Parathyroid adenoma (tissue), 2 donors: ENCODE data around the gene MED13.

Experiments used
- H2AFZ ChIP-seq: fragments of 300-600 bp; sonication (generic); one replicate; pipeline ENCODE4 v1.7.0; 2017; ENCODE audit warnings: antibody characterized with exemption, mild to moderate bottlenecking
- H3K27ac ChIP-seq: fragments of 300-600 bp; sonication (generic); one replicate; pipeline ENCODE4 v1.7.0; 2017
- H3K27me3 ChIP-seq: fragments of 300-600 bp; sonication (generic); one replicate; pipeline ENCODE4 v1.7.0; 2017; ENCODE audit warnings: low read length; ENCODE audit not compliant: control insufficient read depth, insufficient read depth
- H3K36me3 ChIP-seq: fragments of 300-600 bp; sonication (generic); one replicate; pipeline ENCODE4 v1.7.0; 2017; ENCODE audit warnings: low read length; ENCODE audit not compliant: control insufficient read depth, insufficient read depth
- H3K4me1 ChIP-seq: fragments of 300-600 bp; sonication (generic); one replicate; pipeline ENCODE4 v1.7.0; 2017; ENCODE audit warnings: control low read depth
- H3K4me2 ChIP-seq: fragments of 300-600 bp; sonication (generic); one replicate; pipeline ENCODE4 v1.7.0; 2017; ENCODE audit warnings: low read length
- H3K4me3 ChIP-seq: fragments of 300-600 bp; sonication (generic); one replicate; pipeline ENCODE4 v1.7.0; 2017; ENCODE audit warnings: low read depth, low read length
- H3K79me2 ChIP-seq: fragments of 300-600 bp; sonication (generic); one replicate; pipeline ENCODE4 v1.7.0; 2017; ENCODE audit warnings: control low read depth
- H3K9ac ChIP-seq: fragments of 300-600 bp; sonication (generic); one replicate; pipeline ENCODE4 v1.7.0; 2017; ENCODE audit warnings: mild to moderate bottlenecking
- H3K9me3 ChIP-seq: fragments of 300-600 bp; sonication (generic); one replicate; pipeline ENCODE4 v1.7.0; 2017; ENCODE audit warnings: low read length; ENCODE audit not compliant: control insufficient read depth
- CTCF ChIP-seq: fragments of 300-600 bp; sonication (generic); IDR thresholded peaks from one replicate; pipeline ENCODE4 v1.7.0; 2017; ENCODE audit warnings: antibody characterized with exemption, mild to moderate bottlenecking
- donor health status: primary hyperparathyroidism.

Gene MED13

GRCh38 chr17:62084585-62084984 lies 19.5 kb upstream of the MED13 start:
- no peaks in the 10 kb centered on the region for H3K9me3 ChIP-seq

GRCh38 chr17:62083651-62084050 lies 18.6 kb upstream of the MED13 start:
- Histone ChIP-seq H3K36me3 (no peaks in the 10 kb centered on the region), H3K4me1 (no peaks in the 10 kb centered on the region), H3K4me3 (no peak overlapping the region), H3K27ac (no peak overlapping the region), H3K27me3 (no peaks in the 10 kb centered on the region), H3K9me3 (no peaks in the 10 kb centered on the region), H3K4me2 (no peak overlapping the region), H3K79me2 (no peaks in the 10 kb centered on the region), H2AFZ (no peak overlapping the region), H3K9ac (no peak overlapping the region)
- TF ChIP-seq CTCF, result no peak

More at GRCh38 chr17:62084585-62084984, 19.5 kb upstream of the MED13 start:
- H3K4me1 ChIP-seq, result no peaks in the 10 kb centered on the region
- H3K4me3 ChIP-seq, result no peak overlapping the region
- no peak overlapping the region for H2AFZ ChIP-seq
- H3K27me3 ChIP-seq, result no peaks in the 10 kb centered on the region
- no peaks in the 10 kb centered on the region for H3K79me2 ChIP-seq
- H3K4me2 ChIP-seq, result no peak overlapping the region
- H3K27ac ChIP-seq, result no peak overlapping the region
- no peak overlapping the region for H3K9ac ChIP-seq
- TF ChIP-seq CTCF, result no peak
- no peaks in the 10 kb centered on the region for H3K36me3 ChIP-seq

GRCh38 chr17:62080647-62081046 lies 15.6 kb upstream of the MED13 start:
- H3K9ac ChIP-seq, result no peak overlapping the region
- no peaks in the 10 kb centered on the region for H3K27me3 ChIP-seq
- H3K79me2 ChIP-seq, result no peaks in the 10 kb centered on the region
- no peak overlapping the region for H3K4me3 ChIP-seq
- H2AFZ ChIP-seq, result no peak overlapping the region
- no peaks in the 10 kb centered on the region for H3K36me3 ChIP-seq
- H3K4me1 ChIP-seq, result no peaks in the 10 kb centered on the region
- no peaks in the 10 kb centered on the region for H3K9me3 ChIP-seq
- no peak for TF ChIP-seq CTCF
- no peak overlapping the region for H3K4me2 ChIP-seq
- no peak overlapping the region for H3K27ac ChIP-seq

GRCh38 chr17:62078009-62078408 lies 12.9 kb upstream of the MED13 start:
- Histone ChIP-seq H3K27me3 (no peaks in the 10 kb centered on the region), H3K4me2 (no peak overlapping the region), H3K36me3 (no peaks in the 10 kb centered on the region), H3K4me3 (no peak overlapping the region), H3K27ac (no peak overlapping the region), H3K79me2 (no peaks in the 10 kb centered on the region), H2AFZ (no peak overlapping the region), H3K9me3 (no peaks in the 10 kb centered on the region), H3K9ac (no peak overlapping the region), H3K4me1 (no peaks in the 10 kb centered on the region)
- no peak for TF ChIP-seq CTCF
